ENCODE measurements around the gene UPP2. TPM values are rescaled to one million over a fixed set of nuclear protein-coding genes. Genes with fewer than 3 reads are reported as not detected.

Gene UPP2
- total RNA-seq, 1 donor from 2014 or later: not detected

DNA sequence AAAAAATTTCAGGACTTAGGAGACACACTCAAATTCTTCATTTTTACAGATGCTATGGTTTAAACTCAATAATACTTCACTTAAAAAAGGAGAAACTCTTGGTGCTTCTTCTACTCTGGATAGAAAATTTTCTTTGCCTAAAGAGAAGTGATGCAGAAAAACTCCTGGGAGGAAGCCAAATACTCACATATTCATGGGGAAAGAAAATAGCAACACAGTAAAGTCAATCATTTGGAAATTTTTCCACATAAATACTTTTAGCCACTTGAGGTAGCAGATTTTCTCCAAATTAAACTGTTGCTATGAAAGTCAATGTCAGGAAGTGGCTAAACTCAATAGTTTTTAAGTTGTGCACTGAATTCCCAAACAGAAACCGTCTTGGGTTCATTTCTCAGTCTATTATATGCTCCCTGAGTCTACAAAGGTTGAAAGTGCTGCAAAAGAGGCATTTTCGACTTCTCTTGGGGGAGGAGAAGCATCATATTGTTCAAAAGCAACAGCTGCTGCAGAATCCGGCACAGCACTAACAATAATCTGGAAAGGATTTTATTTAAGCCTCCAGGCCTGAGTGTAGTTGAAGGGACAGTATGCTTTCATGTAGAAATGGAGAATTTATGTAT is 81.1 kb downstream of the UPP2 start:
- intact Hi-C loops (cut with micrococcal nuclease): no loop called here
- DNase-seq (no peak), ATAC-seq (no peak)

- no peak for DNase-seq
- intact Hi-C loops (cut with micrococcal nuclease): no loop called here
- no peak for ATAC-seq
These were observed 82.3 kb downstream of the UPP2 start for GRCh38 chr2:158184001-158184400.

- no peak for DNase-seq
- no peak for ATAC-seq
- intact Hi-C loops (cut with micrococcal nuclease): no loop called here
These were observed 83.1 kb downstream of the UPP2 start for GRCh38 chr2:158184556-158185343.

Other genes starting within 250 kb of the UPP2 start
- gene ACVR1, start 225.5 kb upstream of the UPP2 start, total RNA-seq: 26.8 TPM